Measurements from ENCODE around the gene MED9.

The MED9 gene

GRCh38 chr17:17498606-17499301, 22.0 kb downstream of the MED9 start:
- TF ChIP-seq POLR2A (IDR thresholded peaks at IDR 0.05; ENCODE audit: low read length) (no peak), GATA1 (IDR thresholded peaks at IDR 0.05; ENCODE audit: low read depth, low read length) (no peak)
- no peak for DNase-seq

- no peak for DNase-seq
- TF ChIP-seq POLR2A (IDR thresholded peaks at IDR 0.05; ENCODE audit: low read length) (no peak), GATA1 (IDR thresholded peaks at IDR 0.05; ENCODE audit: low read depth, low read length) (no peak)
Observed at GRCh38 chr17:17499402-17500145, 22.8 kb downstream of the MED9 start.

- no peak for TF ChIP-seq POLR2A (IDR thresholded peaks at IDR 0.05; ENCODE audit: low read length)
- no peak for TF ChIP-seq GATA1 (IDR thresholded peaks at IDR 0.05; ENCODE audit: low read depth, low read length)
- peak; percentile 16 to 44 for DNase-seq
Observed at GRCh38 chr17:17500999-17501605, 24.3 kb downstream of the MED9 start.

- no peak for TF ChIP-seq POLR2A (IDR thresholded peaks at IDR 0.05; ENCODE audit: low read length)
- TF ChIP-seq GATA1 (IDR thresholded peaks at IDR 0.05; ENCODE audit: low read depth, low read length), result no peak
- no peak for DNase-seq
Observed at GRCh38 chr17:17502741-17503565, 26.2 kb downstream of the MED9 start.

- TF ChIP-seq GATA1 (IDR thresholded peaks at IDR 0.05; ENCODE audit: low read depth, low read length) (no peak), POLR2A (IDR thresholded peaks at IDR 0.05; ENCODE audit: low read length) (no peak)
Observed at GRCh38 chr17:17503566-17504130, 26.8 kb downstream of the MED9 start.

GRCh38 chr17:17504341-17505140, 27.7 kb downstream of the MED9 start:
- DNase-seq, result no peak
- TF ChIP-seq POLR2A (IDR thresholded peaks at IDR 0.05; ENCODE audit: low read length), result no peak
- TF ChIP-seq GATA1 (IDR thresholded peaks at IDR 0.05; ENCODE audit: low read depth, low read length), result no peak

More at GRCh38 chr17:17503566-17504130, 26.8 kb downstream of the MED9 start:
- DNase-seq, result no peak

GRCh38 chr17:17505151-17505550, 28.4 kb downstream of the MED9 start:
- TF ChIP-seq POLR2A (IDR thresholded peaks at IDR 0.05; ENCODE audit: low read length) (no peak), GATA1 (IDR thresholded peaks at IDR 0.05; ENCODE audit: low read depth, low read length) (no peak)

GRCh38 chr17:17505610-17506171, 28.9 kb downstream of the MED9 start:
- DNase-seq, result no peak
- no peak for TF ChIP-seq POLR2A (IDR thresholded peaks at IDR 0.05; ENCODE audit: low read length)
- TF ChIP-seq GATA1 (IDR thresholded peaks at IDR 0.05; ENCODE audit: low read depth, low read length), result no peak

More at GRCh38 chr17:17505151-17505550, 28.4 kb downstream of the MED9 start:
- no peak for DNase-seq

- TF ChIP-seq GATA1 (IDR thresholded peaks at IDR 0.05; ENCODE audit: low read depth, low read length) (no peak), POLR2A (IDR thresholded peaks at IDR 0.05; ENCODE audit: low read length) (no peak)
Observed at GRCh38 chr17:17506181-17506741, 29.5 kb downstream of the MED9 start.

GRCh38 chr17:17506893-17507464, 30.2 kb downstream of the MED9 start:
- DNase-seq, result no peak
- TF ChIP-seq POLR2A (IDR thresholded peaks at IDR 0.05; ENCODE audit: low read length) (no peak), GATA1 (IDR thresholded peaks at IDR 0.05; ENCODE audit: low read depth, low read length) (no peak)

More at GRCh38 chr17:17506181-17506741, 29.5 kb downstream of the MED9 start:
- DNase-seq, result no peak

GRCh38 chr17:17507465-17508011, 30.7 kb downstream of the MED9 start:
- no peak for TF ChIP-seq GATA1 (IDR thresholded peaks at IDR 0.05; ENCODE audit: low read depth, low read length)
- TF ChIP-seq POLR2A (IDR thresholded peaks at IDR 0.05; ENCODE audit: low read length), result no peak
- DNase-seq, result no peak

Measured in erythroblast (primary cell).